Measurements from ENCODE around the gene OIT3.

Gene OIT3

GRCh38 chr10:72954596-72955554 lies 61.3 kb downstream of the OIT3 start, which contains the start of gene PLA2G12B:
PLA2G12B (minus strand) TSS chr10:72954806; CDS start chr10:72954685, 121 bp downstream.
- no peaks in the 10 kb centered on the region for H4K20me1 ChIP-seq (ENCODE audit: low read depth, low read length)
- H3K79me2 ChIP-seq (ENCODE audit: insufficient read depth, low read length), result no peaks in the 10 kb centered on the region
- H3K9me3 ChIP-seq (ENCODE audit: insufficient read depth, low read length), result no peaks in the 10 kb centered on the region

GRCh38 chr10:72956001-72956400 lies 62.5 kb downstream of the OIT3 start:
- Histone ChIP-seq H3K9ac (ENCODE audit: low read length) (no peak overlapping the region), H3K9me2 (replicated peaks; ENCODE audit: insufficient read depth, low read length) (no peaks in the 10 kb centered on the region), H2AFZ (ENCODE audit: low read depth, low read length, severe bottlenecking) (no peak overlapping the region), H3K27me3 (ENCODE audit: low read length) (no peaks in the 10 kb centered on the region), H3K4me2 (ENCODE audit: low read depth, low read length, poor library complexity, severe bottlenecking) (no peak overlapping the region), H3K9me3 (ENCODE audit: insufficient read depth, low read length) (no peaks in the 10 kb centered on the region), H3F3A (ENCODE audit: insufficient read depth) (no peaks in the 10 kb centered on the region), H3K4me3 (ENCODE audit: insufficient read depth, low read length, poor library complexity, severe bottlenecking) (no peak overlapping the region), H3K27ac (ENCODE audit: low read depth, low read length) (no peak overlapping the region), H4K20me1 (ENCODE audit: low read depth, low read length) (no peaks in the 10 kb centered on the region), H3K79me2 (ENCODE audit: insufficient read depth, low read length) (no peaks in the 10 kb centered on the region), H3K36me3 (ENCODE audit: low read length) (no peaks in the 10 kb centered on the region)
- no peak for TF ChIP-seq CTCF (IDR thresholded peaks at IDR 0.05; ENCODE audit: insufficient read depth, low read length, poor library complexity, severe bottlenecking)
- no peak for TF ChIP-seq EZH2phosphoT487 (conservative IDR thresholded peaks at IDR 0.05; ENCODE audit: low read length)

More at GRCh38 chr10:72954596-72955554, 61.3 kb downstream of the OIT3 start, which contains the start of gene PLA2G12B:
- Histone ChIP-seq H3K36me3 (ENCODE audit: low read length) (no peaks in the 10 kb centered on the region), H3F3A (ENCODE audit: insufficient read depth) (no peaks in the 10 kb centered on the region), H2AFZ (ENCODE audit: low read depth, low read length, severe bottlenecking) (no peak within 1 kb of the TSS), H3K27me3 (ENCODE audit: low read length) (no peaks in the 10 kb centered on the region), H3K4me3 (ENCODE audit: insufficient read depth, low read length, poor library complexity, severe bottlenecking) (no peak within 1 kb of the TSS), H3K9ac (ENCODE audit: low read length) (no peak within 1 kb of the TSS), H3K4me2 (ENCODE audit: low read depth, low read length, poor library complexity, severe bottlenecking) (no peak within 1 kb of the TSS), H3K27ac (ENCODE audit: low read depth, low read length) (no peak within 1 kb of the TSS), H3K9me2 (replicated peaks; ENCODE audit: insufficient read depth, low read length) (no peaks in the 10 kb centered on the region)
- TF ChIP-seq CTCF (IDR thresholded peaks at IDR 0.05; ENCODE audit: insufficient read depth, low read length, poor library complexity, severe bottlenecking) (no peak), EZH2phosphoT487 (conservative IDR thresholded peaks at IDR 0.05; ENCODE audit: low read length) (no peak)

DNA sequence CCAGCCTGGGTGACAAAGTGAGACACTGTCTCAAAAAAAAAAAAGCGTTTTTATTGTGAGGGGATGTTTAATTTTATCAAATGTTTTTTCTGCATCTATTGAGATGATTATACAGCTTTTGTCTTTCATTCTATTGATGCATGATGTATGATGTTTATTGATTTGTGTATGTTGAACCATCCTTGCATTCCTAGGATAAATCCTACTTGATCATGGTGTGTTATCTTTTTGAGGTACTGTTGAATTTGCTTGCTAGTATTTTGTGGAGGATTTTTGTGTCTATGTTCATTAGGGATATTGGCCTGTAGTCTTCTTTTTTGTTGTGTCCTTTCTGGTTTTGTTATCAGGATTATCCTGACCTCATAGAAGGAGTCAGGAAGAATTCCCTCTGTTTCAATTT lies 83.3 kb downstream of the OIT3 start:
- Histone ChIP-seq H3K79me2 (ENCODE audit: insufficient read depth, low read length) (no peaks in the 10 kb centered on the region), H3K4me3 (ENCODE audit: insufficient read depth, low read length, poor library complexity, severe bottlenecking) (no peak overlapping the region), H3K9ac (ENCODE audit: low read length) (no peak overlapping the region), H3K9me2 (replicated peaks; ENCODE audit: insufficient read depth, low read length) (no peaks in the 10 kb centered on the region), H2AFZ (ENCODE audit: low read depth, low read length, severe bottlenecking) (no peak overlapping the region), H4K20me1 (ENCODE audit: low read depth, low read length) (no peaks in the 10 kb centered on the region), H3K27ac (ENCODE audit: low read depth, low read length) (no peak overlapping the region), H3K27me3 (ENCODE audit: low read length) (no peaks in the 10 kb centered on the region), H3K4me2 (ENCODE audit: low read depth, low read length, poor library complexity, severe bottlenecking) (no peak overlapping the region), H3K36me3 (ENCODE audit: low read length) (no peaks in the 10 kb centered on the region), H3F3A (ENCODE audit: insufficient read depth) (no peaks in the 10 kb centered on the region), H3K9me3 (ENCODE audit: insufficient read depth, low read length) (peaks cover 35% of the 10 kb centered on the region; the same call in 1 of the 2 replicates)
- TF ChIP-seq EZH2phosphoT487 (conservative IDR thresholded peaks at IDR 0.05; ENCODE audit: low read length) (no peak), CTCF (IDR thresholded peaks at IDR 0.05; ENCODE audit: insufficient read depth, low read length, poor library complexity, severe bottlenecking) (no peak)
